CD4-positive, alpha-beta T cell (primary cell): Measurements from ENCODE around the gene ARPC1A. TPM values are rescaled to one million over a fixed set of nuclear protein-coding genes. Genes with fewer than 3 reads are reported as not detected.
A peak's percentile ranks its signal among the peaks of the same experiment; 100 is the strongest.
"Not testable (repeated sequence)": the region's sequence is repeated elsewhere in the genome, so short reads cannot be mapped to it uniquely, and the experiment has no call there.

Experiments
- ATAC-seq: fragments of 200-7000 bp; cut with Tn5 transposase; one replicate; pipeline ENCODE4 v1.10.0; 2022; ENCODE audit warnings: mild to moderate bottlenecking; ENCODE audit not compliant: poor library complexity
- CTCF ChIA-PET: fragments of 350-600 bp; sonication (Branson Sonifier 250); formaldehyde crosslinking; loops from one replicate; lab custom pipeline; 2021; ENCODE audit warnings: antibody characterized with exemption, inconsistent platforms; lab: Charles Lee
- POLR2A ChIA-PET: fragments of 350-600 bp; sonication (Branson Sonifier 250); formaldehyde crosslinking; loops from one replicate; lab custom pipeline; 2021; ENCODE audit warnings: antibody characterized with exemption, inconsistent platforms; lab: Charles Lee
- DNase-seq, 14 experiments: peaks; one replicate each; pipeline ENCODE4 v3.0.0-alpha.2; 2013 to 2020; ENCODE audit warnings: mixed read lengths in 2 of 14
- H3K27ac ChIP-seq, 2 donors: one replicate each; pipeline versions ENCODE4 v1.5.1 to v1.7.0; 2013; ENCODE audit warnings: low read length in 2 of 2, low read depth in 1 of 2, mild to moderate bottlenecking in 1 of 2
- H3K27me3 ChIP-seq, 2 experiments: 1 replicate in 1 of 2; 2 replicates in 1 of 2; pipeline versions ENCODE4 v1.6.1 to v1.7.0; 2013; ENCODE audit warnings: low read length in 2 of 2, control low read depth in 1 of 2, mild to moderate bottlenecking in 1 of 2, moderate library complexity in 1 of 2; ENCODE audit not compliant: insufficient read depth in 2 of 2, control insufficient read depth in 1 of 2
- H3K36me3 ChIP-seq: one replicate; pipeline ENCODE4 v1.6.1; 2013; ENCODE audit warnings: low read length, control low read depth; ENCODE audit not compliant: insufficient read depth
- H3K4me1 ChIP-seq: one replicate; pipeline ENCODE4 v1.6.1; 2013; ENCODE audit warnings: low read length, control low read depth; ENCODE audit not compliant: insufficient read depth
- H3K4me3 ChIP-seq: one replicate; pipeline ENCODE4 v1.5.1; 2013; ENCODE audit warnings: mild to moderate bottlenecking, low read length, moderate library complexity
- H3K9me3 ChIP-seq, 2 experiments: 1 replicate in 1 of 2; 2 replicates in 1 of 2; pipeline versions ENCODE4 v1.6.1 to v1.7.0; 2013; ENCODE audit warnings: low read length in 2 of 2, mild to moderate bottlenecking in 2 of 2, control low read depth in 1 of 2, moderate library complexity in 1 of 2; ENCODE audit not compliant: control insufficient read depth in 1 of 2, insufficient read depth in 1 of 2
- H3K27ac Mint-ChIP-seq: one replicate; pipeline ENCODE4 v1.8.0; 2020; ENCODE audit warnings: mixed read lengths
- H3K27me3 Mint-ChIP-seq: one replicate; pipeline ENCODE4 v1.8.0; 2021; ENCODE audit warnings: mixed read lengths
- H3K36me3 Mint-ChIP-seq: one replicate; pipeline ENCODE4 v1.8.0; 2021; ENCODE audit warnings: low read depth, mixed read lengths
- H3K4me1 Mint-ChIP-seq: one replicate; pipeline ENCODE4 v1.8.0; 2021; ENCODE audit warnings: low read depth, mixed read lengths
- H3K4me3 Mint-ChIP-seq: one replicate; pipeline ENCODE4 v1.8.0; 2020; ENCODE audit warnings: mild to moderate bottlenecking, mixed read lengths
- H3K9me3 Mint-ChIP-seq: one replicate; pipeline ENCODE4 v1.8.0; 2020; ENCODE audit warnings: mixed read lengths
- CTCF ChIP-seq: fragments of 200-600 bp; IDR thresholded peaks from one replicate; pipeline ENCODE4 v1.8.0; 2022; ENCODE audit warnings: antibody characterized with exemption, mild to moderate bottlenecking
- intact Hi-C, 2 experiments: fragments of 100-400 bp; cut with DNase I in 1 of 2; cut with micrococcal nuclease in 1 of 2; formaldehyde crosslinking; loops; one replicate each; pipeline versions ENCODE4 v1.15.1 to v1.9.0; 2023 to 2025; cut with DNase I, micrococcal nuclease
- polyA plus RNA-seq, 2 donors: library from polyadenylated mRNA; unstranded; fragments of 120-200 nt; gene quantifications; one replicate each; pipeline ENCODE4 v1.2.1, GENCODE V29; 2013
- total RNA-seq, 174 experiments: library from RNA in 2 of 174; stranded (reverse) in 2 of 174; gene quantifications; one replicate each; pipeline ENCODE4 v1.2.3 and lab custom pipeline; 2021 to 2026

ARPC1A gene
- total RNA-seq = 10 to 100 TPM; 25.3 to 30.4 TPM
- 34.3 TPM for polyA plus RNA-seq (2013, experiment 1 of 2)
- polyA plus RNA-seq (2013, experiment 2 of 2) = 31.5 TPM
- total RNA-seq (lab: John Stamatoyannopoulos, UW) = 3.2 to 13.5 (median 7.4) reads per million in 172 experiments

GRCh38 chr7:99325592-99326407 lies at the start of gene ARPC1A:
ARPC1A (plus strand) TSS chr7:99325898; CDS start chr7:99333354, 7,456 bp downstream.
- ChIA-PET POLR2A (interaction anchor here (0.6 to 1.3 kb wide), 8 partner anchors 11 to 446 kb away, joined by 3 to 10 read pairs (median 3); partner anchors contain the start of genes BUD31, PDAP1, SMURF1 and ZNF394), CTCF (no interaction called here)
- Mint-ChIP-seq H3K4me3 (peak within 1 kb of the TSS; percentile 94), H3K4me1 (peaks cover 43% of the 10 kb centered on the region), H3K9me3 (no peaks in the 10 kb centered on the region), H3K27ac (peak within 1 kb of the TSS; percentile 85), H3K36me3 (peaks cover 21% of the 10 kb centered on the region), H3K27me3 (no peaks in the 10 kb centered on the region)
- TF ChIP-seq CTCF = no peak
- Histone ChIP-seq H3K9me3 (no peaks in the 10 kb centered on the region), H3K36me3 (peaks cover 5% of the 10 kb centered on the region), H3K27ac (peak within 1 kb of the TSS; percentile 28 to 69), H3K27me3 (no peaks in the 10 kb centered on the region), H3K4me3 (peak within 1 kb of the TSS; percentile 90), H3K4me1 (peaks cover 42% of the 10 kb centered on the region)
- ATAC-seq (peak; percentile 94), DNase-seq (peak; percentile 83 to 97 (median 91))
- intact Hi-C loops = loop anchor here (5.0 to 10.0 kb wide), 4 partner anchors 79 to 441 kb away; partner anchors contain the start of genes SMURF1 (in 2 of the 2), BUD31 (in 1 of the 2), FAM200A (in 1 of the 2) and PDAP1 (in 1 of the 2)

DNA sequence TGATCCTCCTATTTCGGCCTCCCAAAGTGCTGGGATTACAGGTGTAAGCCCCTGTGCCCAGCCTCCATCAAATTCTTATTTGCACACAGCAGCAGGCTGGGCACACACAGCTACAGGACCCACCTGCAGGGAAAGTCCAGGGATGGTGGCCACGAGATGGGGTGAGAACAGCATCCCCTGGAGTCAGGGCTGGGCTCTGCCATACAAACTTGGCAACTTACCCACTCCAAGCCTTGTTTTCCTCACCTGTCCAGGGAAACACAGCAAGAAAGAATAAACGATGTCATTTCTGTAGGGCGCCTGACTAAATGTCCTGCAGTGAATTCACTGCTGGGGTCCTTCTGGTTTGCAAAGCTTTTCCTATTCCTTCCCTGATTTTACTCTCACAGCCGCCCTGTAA lies 47.5 kb upstream of the ARPC1A start:
- Mint-ChIP-seq H3K27ac (no peak overlapping the region), H3K9me3 (no peaks in the 10 kb centered on the region), H3K4me1 (no peaks in the 10 kb centered on the region), H3K4me3 (no peak overlapping the region), H3K36me3 (no peaks in the 10 kb centered on the region), H3K27me3 (no peaks in the 10 kb centered on the region)
- no peaks in the 10 kb centered on the region for H3K36me3 ChIP-seq
- intact Hi-C loops = no loop called here
- ChIA-PET POLR2A (no interaction called here), CTCF (no interaction called here)
- no peaks in the 10 kb centered on the region for H3K27me3 ChIP-seq
- peaks cover 5% of the 10 kb centered on the region for H3K4me1 ChIP-seq
- ATAC-seq = no peak
- H3K9me3 ChIP-seq = no peaks in the 10 kb centered on the region
- H3K27ac ChIP-seq = no peak overlapping the region
- TF ChIP-seq CTCF = no peak
- no peak for DNase-seq
- H3K4me3 ChIP-seq = no peak overlapping the region

DNA sequence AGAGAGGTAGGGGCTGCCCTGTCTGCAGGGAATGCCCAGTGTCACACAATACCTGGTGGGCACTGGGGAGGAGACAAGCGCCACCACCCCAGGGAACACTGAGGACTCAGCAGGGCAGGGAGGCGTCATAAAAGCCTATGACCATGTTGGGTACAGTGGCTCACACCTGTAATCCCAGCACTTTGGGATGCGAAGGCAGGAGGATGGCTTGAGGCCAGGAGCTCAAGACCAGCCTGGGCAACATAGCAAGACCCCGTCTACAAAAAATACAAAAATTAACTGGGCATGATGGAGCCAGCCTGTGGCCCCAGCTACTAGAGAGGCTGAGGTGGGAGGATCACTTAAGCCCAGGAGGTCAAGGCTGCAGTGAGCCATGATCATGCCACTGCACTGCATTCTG lies 41.5 kb upstream of the ARPC1A start:
- ATAC-seq, H3K4me3 ChIP-seq, CTCF ChIA-PET, H3K27ac Mint-ChIP-seq, H3K36me3 Mint-ChIP-seq, H3K27me3 Mint-ChIP-seq, H3K4me1 ChIP-seq, intact Hi-C loops, H3K4me3 Mint-ChIP-seq, H3K36me3 ChIP-seq, H3K4me1 Mint-ChIP-seq, H3K27me3 ChIP-seq, H3K9me3 Mint-ChIP-seq, H3K27ac ChIP-seq, H3K9me3 ChIP-seq, POLR2A ChIA-PET, DNase-seq: not testable (repeated sequence)
